ENCODE data around the gene HOXD8. TPM values are rescaled to one million over a fixed set of nuclear protein-coding genes. Genes with fewer than 3 reads are reported as not detected.

The HOXD8 gene
- total RNA-seq = 0.99 and 4.1 TPM in 2 replicates

DNA sequence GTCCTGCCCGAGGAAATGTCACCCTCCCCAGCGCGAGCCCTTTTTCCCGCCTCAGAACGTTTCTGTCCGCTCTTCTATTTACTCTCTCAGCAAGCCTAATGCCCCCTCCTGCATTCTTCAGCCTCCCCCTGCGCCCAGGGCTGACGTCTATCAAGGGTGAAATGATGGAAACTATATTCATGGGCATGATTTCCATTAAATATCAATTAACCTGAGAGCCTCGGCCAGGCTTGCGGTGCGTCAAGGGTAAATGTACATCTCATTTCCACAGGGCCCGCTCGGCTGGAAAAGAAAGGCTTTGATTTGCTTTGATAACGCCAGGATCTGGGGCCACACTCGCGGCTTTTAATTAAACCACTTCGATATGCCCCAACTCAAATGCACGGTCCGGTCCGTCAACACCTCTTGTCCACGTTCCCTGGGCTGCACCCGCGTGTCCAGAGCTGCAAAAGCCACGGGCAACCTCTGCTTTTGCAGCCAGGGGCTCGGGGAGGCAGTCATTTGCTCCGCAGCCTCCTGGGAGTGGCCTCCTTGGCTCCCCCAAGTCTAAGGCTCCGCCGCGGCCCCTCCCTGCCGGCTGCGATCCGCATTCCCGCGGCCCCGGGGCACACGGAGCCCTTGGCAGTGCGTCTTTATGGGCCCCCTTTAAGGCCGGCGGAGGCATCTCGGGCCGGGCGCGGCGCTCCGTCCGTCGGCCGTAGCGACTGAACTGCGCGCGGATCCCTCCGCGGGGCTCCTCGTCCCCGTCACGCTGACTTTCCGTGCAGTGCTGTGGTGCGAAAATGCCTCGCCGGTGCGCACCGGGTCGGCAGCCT is at the start of gene HOXD8:
HOXD8 (plus strand) TSS at position 724 of the 815 bp plus-strand sequence. CDS start 662 bp downstream, outside the sequence.

DNA sequence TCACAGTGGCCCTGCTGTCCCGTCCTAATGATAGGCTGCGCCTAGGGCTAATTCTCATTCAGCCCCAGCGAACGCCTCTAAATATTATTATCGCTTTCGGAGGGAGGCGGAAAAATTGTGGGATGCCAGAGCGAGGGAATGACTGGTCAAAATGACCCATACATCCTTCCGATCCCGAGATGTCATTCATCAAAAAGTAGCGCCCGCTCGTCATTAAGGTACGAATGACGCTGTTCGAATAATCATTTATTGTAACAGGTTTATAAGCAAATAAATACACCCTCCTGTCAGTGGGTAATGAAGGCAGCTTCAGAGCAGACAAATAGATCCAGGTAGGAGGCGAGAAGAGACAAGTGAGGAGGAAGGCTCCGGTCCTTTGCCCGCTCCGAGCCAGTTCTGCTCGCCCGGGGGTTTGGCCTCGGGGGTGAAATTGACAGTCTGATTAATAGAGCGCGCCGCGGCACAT is 45.7 kb upstream of the HOXD8 start, which contains the start of gene EVX2:
EVX2 (minus strand) TSS at position 167 of the 466 bp plus-strand sequence. CDS start 186 bp downstream, outside the sequence.

DNA sequence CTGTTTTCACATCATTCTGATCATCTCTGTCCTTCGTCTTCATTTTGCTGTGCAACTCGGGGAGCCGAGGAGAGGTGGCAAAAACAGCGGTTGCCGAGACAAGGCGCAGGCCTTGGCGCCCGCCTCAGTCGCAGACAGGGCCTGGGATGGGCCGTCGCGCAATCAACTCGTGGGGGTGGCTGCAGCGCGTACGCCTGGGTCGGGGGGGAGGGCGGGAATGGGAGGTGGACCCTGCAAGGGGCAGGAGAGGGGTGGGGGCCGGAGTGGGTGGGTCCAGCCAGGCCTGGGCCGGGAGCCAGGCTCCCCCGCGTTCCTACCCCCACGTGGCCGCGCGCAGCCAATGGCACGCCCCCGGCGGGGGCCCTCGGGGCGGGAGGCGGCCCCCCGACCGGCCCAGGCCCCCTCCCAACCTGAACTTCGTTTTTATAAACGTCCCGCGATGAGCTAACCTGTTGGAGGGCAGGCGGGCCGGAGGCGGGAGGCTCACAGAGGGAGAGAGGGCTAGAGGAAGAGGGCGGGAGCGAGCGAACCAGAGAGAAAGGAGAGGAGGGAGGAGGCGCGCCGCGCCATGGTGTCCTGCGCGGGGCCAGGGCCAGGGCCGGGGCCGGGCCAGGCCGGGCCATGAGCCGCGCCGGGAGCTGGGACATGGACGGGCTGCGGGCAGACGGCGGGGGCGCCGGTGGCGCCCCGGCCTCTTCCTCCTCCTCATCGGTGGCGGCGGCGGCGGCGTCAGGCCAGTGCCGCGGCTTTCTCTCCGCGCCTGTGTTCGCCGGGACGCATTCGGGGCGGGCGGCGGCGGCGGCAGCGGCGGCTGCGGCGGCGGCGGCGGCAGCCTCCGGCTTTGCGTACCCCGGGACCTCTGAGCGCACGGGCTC is 37.0 kb upstream of the HOXD8 start, which contains the start of gene HOXD13:
HOXD13 (plus strand) TSS at position 452 of the 875 bp plus-strand sequence; CDS start at position 622, 170 bp downstream.

DNA sequence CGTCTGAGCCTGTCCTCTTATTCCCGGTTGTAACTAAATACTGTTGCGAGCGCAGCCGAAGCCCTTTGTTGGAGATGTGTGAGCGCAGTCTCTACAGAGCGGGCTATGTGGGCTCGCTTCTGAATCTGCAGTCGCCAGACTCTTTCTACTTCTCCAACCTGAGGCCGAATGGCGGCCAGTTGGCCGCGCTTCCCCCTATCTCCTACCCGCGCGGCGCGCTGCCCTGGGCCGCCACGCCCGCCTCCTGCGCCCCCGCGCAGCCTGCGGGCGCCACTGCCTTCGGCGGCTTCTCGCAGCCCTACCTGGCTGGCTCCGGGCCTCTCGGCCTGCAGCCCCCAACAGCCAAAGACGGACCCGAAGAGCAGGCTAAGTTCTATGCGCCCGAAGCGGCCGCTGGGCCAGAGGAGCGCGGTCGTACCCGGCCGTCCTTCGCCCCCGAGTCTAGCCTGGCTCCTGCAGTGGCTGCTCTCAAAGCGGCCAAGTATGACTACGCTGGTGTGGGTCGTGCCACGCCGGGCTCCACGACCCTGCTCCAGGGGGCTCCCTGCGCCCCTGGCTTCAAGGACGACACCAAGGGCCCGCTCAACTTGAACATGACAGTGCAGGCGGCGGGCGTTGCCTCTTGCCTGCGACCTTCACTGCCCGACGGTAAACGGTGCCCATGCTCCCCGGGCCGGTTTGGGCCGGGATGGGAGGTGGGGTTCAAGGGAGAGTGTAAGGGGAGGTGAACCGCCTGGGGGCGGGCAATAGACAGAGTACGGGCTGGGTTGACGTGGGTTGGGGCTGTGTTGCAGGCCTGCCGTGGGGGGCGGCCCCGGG is 29.6 kb upstream of the HOXD8 start, which contains the start of gene HOXD12:
HOXD12 (plus strand) TSS at position 68 of the 819 bp plus-strand sequence; CDS start at position 75, 7 bp downstream.

DNA sequence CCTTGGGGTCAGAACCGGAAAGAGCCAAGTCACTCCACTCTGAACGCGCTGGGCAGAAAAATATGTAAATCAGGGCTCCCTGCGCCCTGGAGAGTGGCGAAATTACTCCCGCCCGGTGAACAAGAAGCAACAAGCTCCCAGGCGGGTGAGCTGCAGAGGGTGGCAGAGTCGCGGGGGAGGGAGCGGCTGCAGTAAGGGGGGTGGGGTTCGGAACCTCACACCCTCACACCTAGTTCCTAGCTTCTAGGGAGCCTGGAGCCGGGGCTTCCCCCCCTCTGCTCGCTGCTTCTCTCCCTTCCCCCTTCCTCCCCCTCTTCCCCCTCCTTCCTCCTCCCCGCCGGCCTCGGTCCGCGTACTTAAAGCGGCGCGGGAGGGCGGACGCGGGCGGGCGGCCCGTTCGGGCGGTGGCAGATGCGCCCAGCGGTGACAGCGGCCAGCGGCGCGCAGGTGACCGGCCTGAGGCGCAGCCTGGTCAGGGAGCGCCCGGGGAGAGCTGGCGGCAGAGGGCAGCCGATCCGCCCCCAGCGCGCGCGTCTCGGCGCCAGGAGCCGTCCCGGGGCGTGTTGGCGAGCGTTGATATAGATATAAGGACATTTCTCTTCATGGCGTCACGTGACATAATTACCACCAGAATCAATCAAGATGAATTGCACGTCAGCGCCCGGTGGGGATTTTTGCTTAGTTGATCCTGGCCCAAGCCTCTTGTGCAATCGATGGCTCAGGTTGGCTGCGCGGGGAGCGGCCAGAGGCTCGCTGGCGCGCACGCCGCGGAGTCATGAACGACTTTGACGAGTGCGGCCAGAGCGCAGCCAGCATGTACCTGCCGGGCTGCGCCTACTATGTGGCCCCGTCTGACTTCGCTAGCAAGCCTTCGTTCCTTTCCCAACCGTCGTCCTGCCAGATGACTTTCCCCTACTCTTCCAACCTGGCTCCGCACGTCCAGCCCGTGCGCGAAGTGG is 22.6 kb upstream of the HOXD8 start, which contains the start of gene HOXD11:
HOXD11 (plus strand) TSS at position 700 of the 959 bp plus-strand sequence; CDS start at position 776, 76 bp downstream.

DNA sequence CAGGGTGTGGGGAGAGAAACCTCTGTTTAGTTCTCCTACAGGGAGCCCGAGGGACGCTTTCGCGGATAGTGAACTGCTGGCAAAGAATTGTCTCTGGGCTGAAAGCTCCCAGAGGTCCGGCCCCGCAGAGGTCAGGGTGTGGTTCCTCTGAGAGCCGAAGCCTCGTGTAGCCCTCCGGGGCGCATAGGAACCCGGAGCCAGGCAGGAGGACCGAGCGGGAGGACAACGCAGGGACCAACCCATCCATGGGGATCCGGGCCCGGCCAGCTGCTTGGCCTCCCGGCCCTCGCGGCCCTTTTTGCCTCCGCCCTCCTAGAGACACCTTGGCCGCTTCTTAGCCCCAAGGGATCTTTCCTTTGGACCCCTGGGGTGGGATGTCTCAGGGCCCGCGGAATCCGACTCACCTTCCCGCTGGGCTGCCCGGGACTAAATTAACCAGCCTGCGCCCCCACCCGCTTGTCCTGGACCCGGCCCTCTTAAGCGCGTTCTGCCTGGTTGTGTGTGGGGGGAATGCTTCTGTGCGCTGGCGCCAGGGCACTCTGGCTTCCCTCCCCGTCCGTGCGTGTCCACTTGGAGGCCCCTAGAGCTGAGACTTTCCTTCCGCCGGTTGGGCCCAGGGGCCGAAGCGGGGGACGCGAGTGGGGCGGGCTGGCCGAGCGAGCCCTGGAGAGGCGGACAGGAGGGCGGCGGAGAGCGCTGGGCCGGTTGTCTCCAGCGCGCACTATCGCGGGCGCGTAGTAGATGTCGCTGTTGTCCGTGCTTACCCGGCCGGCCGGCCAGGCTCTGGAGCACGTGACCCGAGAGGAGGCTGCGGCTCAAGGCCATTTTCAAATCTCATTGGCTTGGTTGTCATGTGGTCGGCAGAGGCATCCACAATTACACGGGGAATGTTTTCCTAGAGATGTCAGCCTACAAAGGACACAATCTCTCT is 13.4 kb upstream of the HOXD8 start, which contains the start of gene HOXD10:
HOXD10 (plus strand) TSS at position 896 of the 931 bp plus-strand sequence. CDS start 56 bp downstream, outside the sequence.

DNA sequence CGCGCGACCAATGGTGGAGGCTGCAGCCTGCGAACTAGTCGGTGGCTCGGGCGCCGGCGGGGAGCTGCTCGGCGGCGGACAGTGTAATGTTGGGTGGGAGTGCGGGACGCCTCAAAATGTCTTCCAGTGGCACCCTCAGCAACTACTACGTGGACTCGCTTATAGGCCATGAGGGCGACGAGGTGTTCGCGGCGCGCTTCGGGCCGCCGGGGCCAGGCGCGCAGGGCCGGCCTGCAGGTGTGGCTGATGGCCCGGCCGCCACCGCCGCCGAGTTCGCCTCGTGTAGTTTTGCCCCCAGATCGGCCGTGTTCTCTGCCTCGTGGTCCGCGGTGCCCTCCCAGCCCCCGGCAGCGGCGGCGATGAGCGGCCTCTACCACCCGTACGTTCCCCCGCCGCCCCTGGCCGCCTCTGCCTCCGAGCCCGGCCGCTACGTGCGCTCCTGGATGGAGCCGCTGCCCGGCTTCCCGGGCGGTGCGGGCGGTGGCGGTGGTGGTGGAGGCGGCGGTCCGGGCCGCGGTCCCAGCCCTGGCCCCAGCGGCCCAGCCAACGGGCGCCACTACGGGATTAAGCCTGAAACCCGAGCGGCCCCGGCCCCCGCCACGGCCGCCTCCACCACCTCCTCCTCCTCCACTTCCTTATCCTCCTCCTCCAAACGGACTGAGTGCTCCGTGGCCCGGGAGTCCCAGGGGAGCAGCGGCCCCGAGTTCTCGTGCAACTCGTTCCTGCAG is 6.7 kb upstream of the HOXD8 start, which contains the start of gene HOXD9:
HOXD9 (plus strand) TSS at position 37 of the 728 bp plus-strand sequence; CDS start at position 87, 50 bp downstream.

DNA sequence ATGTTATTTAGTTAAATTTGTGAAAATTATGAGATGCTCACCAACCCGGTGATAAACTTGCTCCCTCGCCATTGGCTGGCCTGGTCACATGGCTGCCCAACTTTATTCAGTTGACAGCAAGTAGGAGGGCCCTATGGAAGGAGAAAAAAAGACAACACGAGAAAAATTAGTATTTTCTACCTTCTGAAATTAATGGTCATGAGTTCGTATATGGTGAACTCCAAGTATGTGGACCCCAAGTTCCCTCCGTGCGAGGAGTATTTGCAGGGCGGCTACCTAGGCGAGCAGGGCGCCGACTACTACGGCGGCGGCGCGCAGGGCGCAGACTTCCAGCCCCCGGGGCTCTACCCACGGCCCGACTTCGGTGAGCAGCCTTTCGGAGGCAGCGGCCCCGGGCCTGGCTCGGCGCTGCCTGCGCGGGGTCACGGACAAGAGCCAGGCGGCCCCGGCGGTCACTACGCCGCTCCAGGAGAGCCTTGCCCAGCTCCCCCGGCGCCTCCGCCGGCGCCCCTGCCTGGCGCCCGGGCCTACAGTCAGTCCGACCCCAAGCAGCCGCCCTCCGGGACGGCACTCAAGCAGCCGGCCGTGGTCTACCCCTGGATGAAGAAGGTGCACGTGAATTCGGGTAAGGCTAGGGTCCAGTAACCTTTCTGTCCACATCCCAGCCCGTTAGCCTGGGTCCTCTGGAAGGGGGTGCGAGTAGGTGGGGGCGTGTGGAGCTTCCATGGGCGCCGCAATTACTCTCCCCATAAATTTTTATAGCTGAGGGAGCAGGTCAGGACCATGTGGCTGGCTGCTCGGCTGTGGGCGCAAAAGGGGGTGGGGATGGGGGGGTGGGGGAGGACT is 22.2 kb downstream of the HOXD8 start, which contains the start of gene HOXD4:
HOXD4 (plus strand) TSS at position 109 of the 846 bp plus-strand sequence; CDS start at position 193, 84 bp downstream.

DNA sequence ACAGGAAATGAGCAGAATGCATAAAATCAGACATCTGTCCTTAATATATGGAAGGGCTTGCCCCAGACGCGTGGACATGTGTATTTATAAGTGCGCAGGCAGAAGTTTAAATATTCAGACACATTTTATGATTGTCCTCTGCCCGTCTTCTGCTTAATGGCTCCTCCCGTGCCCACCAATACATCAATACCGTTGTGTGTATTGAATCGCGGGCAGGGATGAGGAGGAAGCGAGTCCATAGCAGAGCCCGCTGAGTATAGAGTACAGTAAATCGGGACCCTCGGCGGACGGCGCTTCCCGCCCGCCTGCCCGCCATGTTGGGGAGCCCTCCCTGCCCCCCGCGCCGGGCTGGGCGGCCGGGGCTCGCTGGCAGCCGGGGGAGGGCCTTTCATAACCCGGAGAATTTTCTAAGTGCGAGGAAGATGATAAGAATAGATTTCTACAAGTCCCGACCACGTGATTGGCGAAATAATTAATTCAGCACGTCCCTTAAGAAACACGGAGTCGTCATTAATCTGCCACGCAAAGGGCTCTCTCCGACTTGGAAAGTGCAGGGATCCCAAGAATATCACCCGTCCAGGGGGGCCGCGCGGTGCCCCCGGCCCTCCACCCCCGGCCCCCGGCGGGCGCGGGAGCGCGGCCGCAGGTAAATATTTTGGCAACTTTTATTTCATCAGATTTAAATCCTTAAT is 27.4 kb downstream of the HOXD8 start, which contains the start of gene HOXD3:
HOXD3 (plus strand) TSS at position 501 of the 692 bp plus-strand sequence. CDS start 11,808 bp downstream, outside the sequence.

Other genes with a start within 250 kb of the HOXD8 start
- gene LNPK, start 127.4 kb upstream of the HOXD8 start, total RNA-seq = 5.9 and 13.6 TPM in 2 replicates
- gene EVX2, start 45.7 kb upstream of the HOXD8 start, total RNA-seq = not detected in 2 replicates
- not detected in 2 replicates for gene HOXD13, start 37.0 kb upstream of the HOXD8 start, total RNA-seq
- gene HOXD12, start 29.9 kb upstream of the HOXD8 start, total RNA-seq = not detected in 2 replicates
- gene HOXD11, start 22.4 kb upstream of the HOXD8 start, total RNA-seq = not detected in 2 replicates
- gene HOXD10, start 12.9 kb upstream of the HOXD8 start, total RNA-seq = not detected in 2 replicates
- gene HOXD9, start 7.0 kb upstream of the HOXD8 start, total RNA-seq = 0.09 and 0.75 TPM in 2 replicates
- 0.36 and 2.8 TPM in 2 replicates for gene HOXD4, start 21.8 kb downstream of the HOXD8 start, total RNA-seq
- gene HOXD3, start 27.6 kb downstream of the HOXD8 start, total RNA-seq = 0.54 and 2.4 TPM in 2 replicates
- 1.8 and 2.3 TPM in 2 replicates for gene HOXD1, start 59.0 kb downstream of the HOXD8 start, total RNA-seq
- 27.2 and 27.3 TPM in 2 replicates for gene MTX2, start 139.7 kb downstream of the HOXD8 start, total RNA-seq

Data from endothelial cell of coronary artery (primary cell).